Right lobe of liver (tissue), 4 donors: ENCODE results near the gene CCDC24.

Source experiments
- POLR2A ChIP-seq: fragments of 450-650 bp; IDR thresholded peaks from one replicate; pipeline ENCODE4 v1.6.1; 2017; ENCODE audit warnings: antibody characterized with exemption, mild to moderate bottlenecking
- TF ChIP-seq, protein P1 (sequence below), 4 donors: fragments of 200-600 bp in 3 of 4; fragments of 450-650 bp in 1 of 4; IDR thresholded peaks; one replicate each; pipeline versions ENCODE4 v1.5.1 to v1.8.0; 2016 to 2022; ENCODE audit warnings: antibody characterized with exemption in 4 of 4, mild to moderate bottlenecking in 2 of 4
- donor health status: DM: no; HTN: no; CAD: no.
- donor health status: DM: no; HTN: no; CAD: no.
- donor health status: DM: no; HTN: yes; CAD: no.

DNA sequence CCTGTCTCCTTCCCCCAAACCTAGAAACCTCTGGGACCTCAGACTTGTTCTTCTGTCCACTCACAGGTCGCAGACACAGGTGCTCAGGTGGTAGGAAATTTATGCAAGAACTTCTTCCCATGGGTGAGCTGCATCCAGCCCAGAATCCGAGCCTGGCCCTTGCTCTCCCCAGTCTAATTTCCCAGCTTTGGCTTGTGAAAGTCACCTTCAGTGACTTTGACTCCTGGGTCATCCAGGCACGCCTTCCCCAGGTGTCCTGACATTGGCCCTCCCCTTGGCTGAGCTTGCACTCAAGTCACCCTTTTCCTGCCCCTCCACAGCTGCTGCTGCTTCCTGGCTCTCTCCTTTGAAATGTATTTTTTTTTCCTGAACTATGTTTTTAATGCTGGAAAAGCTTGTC is 38.0 kb upstream of the CCDC24 start:
- TF ChIP-seq, protein P1, sequence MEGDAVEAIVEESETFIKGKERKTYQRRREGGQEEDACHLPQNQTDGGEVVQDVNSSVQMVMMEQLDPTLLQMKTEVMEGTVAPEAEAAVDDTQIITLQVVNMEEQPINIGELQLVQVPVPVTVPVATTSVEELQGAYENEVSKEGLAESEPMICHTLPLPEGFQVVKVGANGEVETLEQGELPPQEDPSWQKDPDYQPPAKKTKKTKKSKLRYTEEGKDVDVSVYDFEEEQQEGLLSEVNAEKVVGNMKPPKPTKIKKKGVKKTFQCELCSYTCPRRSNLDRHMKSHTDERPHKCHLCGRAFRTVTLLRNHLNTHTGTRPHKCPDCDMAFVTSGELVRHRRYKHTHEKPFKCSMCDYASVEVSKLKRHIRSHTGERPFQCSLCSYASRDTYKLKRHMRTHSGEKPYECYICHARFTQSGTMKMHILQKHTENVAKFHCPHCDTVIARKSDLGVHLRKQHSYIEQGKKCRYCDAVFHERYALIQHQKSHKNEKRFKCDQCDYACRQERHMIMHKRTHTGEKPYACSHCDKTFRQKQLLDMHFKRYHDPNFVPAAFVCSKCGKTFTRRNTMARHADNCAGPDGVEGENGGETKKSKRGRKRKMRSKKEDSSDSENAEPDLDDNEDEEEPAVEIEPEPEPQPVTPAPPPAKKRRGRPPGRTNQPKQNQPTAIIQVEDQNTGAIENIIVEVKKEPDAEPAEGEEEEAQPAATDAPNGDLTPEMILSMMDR (IDR thresholded peaks at IDR 0.05): no peak
- TF ChIP-seq POLR2A: no peak
